ENCODE results near the gene DMRTC2. TPM values are rescaled to one million over a fixed set of nuclear protein-coding genes. Genes with fewer than 3 reads are reported as not detected.

DMRTC2 gene
- total RNA-seq, 4 donors from 2014 or later: not detected

DNA sequence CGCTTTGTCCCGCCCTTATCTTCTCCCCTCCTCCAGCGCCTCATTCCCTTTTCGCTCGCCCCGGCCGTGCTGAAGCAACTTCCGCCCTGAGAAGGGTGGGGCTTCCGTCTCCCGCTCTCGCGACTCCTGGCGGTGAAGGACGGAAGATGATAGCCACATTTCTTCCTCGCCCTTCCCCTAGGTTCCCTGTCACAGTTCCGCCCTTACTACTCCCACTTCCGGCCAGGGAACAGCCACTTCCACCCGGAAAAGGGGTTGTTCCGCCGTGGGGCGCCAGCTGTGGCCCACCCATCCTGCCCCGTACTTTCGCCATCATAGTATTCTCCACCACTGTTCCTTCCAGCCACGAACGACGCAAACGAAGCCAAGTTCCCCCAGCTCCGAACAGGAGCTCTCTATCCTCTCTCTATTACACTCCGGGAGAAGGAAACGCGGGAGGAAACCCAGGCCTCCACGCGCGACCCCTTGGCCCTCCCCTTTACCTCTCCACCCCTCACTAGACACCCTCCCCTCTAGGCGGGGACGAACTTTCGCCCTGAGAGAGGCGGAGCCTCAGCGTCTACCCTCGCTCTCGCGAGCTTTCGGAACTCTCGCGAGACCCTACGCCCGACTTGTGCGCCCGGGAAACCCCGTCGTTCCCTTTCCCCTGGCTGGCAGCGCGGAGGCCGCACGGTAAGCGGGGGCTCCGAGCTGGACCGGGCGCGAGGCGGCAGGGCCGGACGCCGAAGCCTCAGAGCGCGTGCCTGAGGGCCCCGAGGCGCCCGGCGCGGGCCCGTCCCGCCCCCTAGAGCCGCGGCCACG, 15.0 kb downstream of the DMRTC2 start, which contains the start of gene RPS19:
Gene RPS19, plus strand, starts transcription at position 638 of the 801 bp plus-strand sequence. CDS start 520 bp downstream, outside the sequence.
- TF ChIP-seq POLR2A (IDR thresholded peaks at IDR 0.05) (peak; percentile 61 to 79), EP300 (IDR thresholded peaks at IDR 0.05) (peak; percentile 89 to 93)
- TF ChIP-seq, protein P1, sequence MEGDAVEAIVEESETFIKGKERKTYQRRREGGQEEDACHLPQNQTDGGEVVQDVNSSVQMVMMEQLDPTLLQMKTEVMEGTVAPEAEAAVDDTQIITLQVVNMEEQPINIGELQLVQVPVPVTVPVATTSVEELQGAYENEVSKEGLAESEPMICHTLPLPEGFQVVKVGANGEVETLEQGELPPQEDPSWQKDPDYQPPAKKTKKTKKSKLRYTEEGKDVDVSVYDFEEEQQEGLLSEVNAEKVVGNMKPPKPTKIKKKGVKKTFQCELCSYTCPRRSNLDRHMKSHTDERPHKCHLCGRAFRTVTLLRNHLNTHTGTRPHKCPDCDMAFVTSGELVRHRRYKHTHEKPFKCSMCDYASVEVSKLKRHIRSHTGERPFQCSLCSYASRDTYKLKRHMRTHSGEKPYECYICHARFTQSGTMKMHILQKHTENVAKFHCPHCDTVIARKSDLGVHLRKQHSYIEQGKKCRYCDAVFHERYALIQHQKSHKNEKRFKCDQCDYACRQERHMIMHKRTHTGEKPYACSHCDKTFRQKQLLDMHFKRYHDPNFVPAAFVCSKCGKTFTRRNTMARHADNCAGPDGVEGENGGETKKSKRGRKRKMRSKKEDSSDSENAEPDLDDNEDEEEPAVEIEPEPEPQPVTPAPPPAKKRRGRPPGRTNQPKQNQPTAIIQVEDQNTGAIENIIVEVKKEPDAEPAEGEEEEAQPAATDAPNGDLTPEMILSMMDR (IDR thresholded peaks at IDR 0.05): peak; percentile 74 to 95 (median 92)
- H3K27ac ChIP-seq: peak within 1 kb of the TSS; percentile 85 to 98 (median 93)
- peaks cover 3 to 46% (median 32%) of the 10 kb centered on the region in 4 donors for H3K4me1 ChIP-seq
- WGBS, 2 donors: 0% methylated on average over 47 to 63 of the region's 76 CpGs
- H3K27me3 ChIP-seq: peaks cover 0 to 8% of the 10 kb centered on the region in 2 donors
- DNase-seq (ENCODE audit: low spot score in 2 of 2): peak; percentile 98 to 99
- H3K9me3 ChIP-seq: no peaks in the 10 kb centered on the region
- H3K36me3 ChIP-seq: peaks cover 0 to 36% (median 0%) of the 10 kb centered on the region in 3 donors
- H3K4me3 ChIP-seq: peak within 1 kb of the TSS; percentile 66 to 98 (median 94)

DNA sequence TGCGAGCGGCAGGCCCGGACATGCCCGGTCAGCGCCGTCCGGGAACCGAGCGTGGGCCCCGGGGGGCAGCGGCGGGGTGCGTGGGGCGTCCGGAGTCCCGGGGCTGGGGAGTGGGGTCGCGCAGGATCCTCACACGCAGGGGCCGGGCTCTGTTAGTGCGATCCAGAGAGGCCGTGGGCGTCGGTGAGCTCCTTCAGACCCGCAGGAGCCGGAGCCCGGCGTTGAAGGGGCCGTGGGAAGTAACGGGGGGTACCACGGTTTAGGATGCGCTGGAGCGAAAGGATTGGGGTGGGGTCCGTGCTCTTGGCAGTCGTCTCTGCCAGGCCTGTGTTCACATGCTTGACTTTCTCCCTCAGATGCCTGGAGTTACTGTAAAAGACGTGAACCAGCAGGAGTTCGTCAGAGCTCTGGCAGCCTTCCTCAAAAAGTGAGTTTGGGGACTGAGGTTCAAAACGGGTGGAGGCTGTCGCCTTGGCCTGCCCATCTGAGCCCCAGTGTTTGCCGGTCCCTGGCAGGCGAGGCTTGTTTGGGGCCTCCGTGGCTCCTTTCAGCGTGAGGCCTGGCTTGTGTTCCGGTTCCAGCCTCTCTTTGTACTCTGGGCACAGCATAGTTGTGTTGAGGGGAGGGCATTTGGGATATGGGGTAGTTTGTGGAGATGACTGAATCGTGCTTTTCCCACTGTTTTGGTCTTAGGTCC, 15.7 kb downstream of the DMRTC2 start:
- no peak for DNase-seq (ENCODE audit: low spot score in 2 of 2)
- H3K9me3 ChIP-seq: no peaks in the 10 kb centered on the region
- peaks cover 0 to 44% (median 0%) of the 10 kb centered on the region in 3 donors for H3K36me3 ChIP-seq
- H3K27ac ChIP-seq: peak overlapping the region; percentile 85 to 98 (median 93)
- H3K4me3 ChIP-seq: peak overlapping the region; percentile 66 to 98 (median 94)
- H3K4me1 ChIP-seq: peaks cover 3 to 51% (median 32%) of the 10 kb centered on the region in 4 donors
- peaks cover 0 to under 1% of the 10 kb centered on the region in 2 donors for H3K27me3 ChIP-seq
- TF ChIP-seq, protein P1 (IDR thresholded peaks at IDR 0.05): no peak
- TF ChIP-seq EP300 (IDR thresholded peaks at IDR 0.05) (no peak), POLR2A (IDR thresholded peaks at IDR 0.05) (no peak)
- 0 to 2% methylated on average over 25 to 33 of the region's 45 CpGs for WGBS, 2 donors

DNA sequence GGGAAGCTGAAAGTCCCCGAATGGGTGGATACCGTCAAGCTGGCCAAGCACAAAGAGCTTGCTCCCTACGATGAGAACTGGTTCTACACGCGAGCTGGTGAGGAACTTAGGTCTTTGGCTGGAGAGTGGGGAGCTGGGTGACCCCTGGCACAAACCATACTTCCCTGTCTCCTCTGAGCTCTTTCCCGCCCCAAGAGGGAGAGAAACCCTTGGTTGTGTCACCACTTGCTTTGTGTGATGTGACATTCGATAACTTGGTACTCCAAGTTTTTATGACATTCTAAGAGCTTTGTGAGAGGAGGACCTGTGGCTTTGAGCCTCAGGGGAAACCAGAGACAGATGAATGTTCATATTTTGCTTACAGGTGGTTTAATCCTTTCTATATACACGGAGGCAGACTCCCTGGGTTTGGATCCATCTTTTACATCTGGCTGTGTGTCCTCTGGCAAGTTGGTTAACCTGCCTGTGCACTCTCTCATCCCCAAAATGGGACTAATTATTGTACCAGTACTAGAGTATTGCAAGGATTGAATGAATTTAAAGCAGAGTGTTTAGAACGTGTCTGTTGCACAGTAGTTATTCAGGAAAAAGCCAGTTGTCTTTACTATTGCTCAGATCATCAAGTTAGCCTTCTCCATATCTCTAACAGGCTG, 16.4 kb downstream of the DMRTC2 start:
- Histone ChIP-seq H3K4me3 (peak overlapping the region; percentile 66 to 98 (median 94)), H3K27ac (peak overlapping the region; percentile 85 to 98 (median 93)), H3K27me3 (no peaks in the 10 kb centered on the region), H3K36me3 (peaks cover 0 to 48% (median 0%) of the 10 kb centered on the region in 3 donors), H3K4me1 (peaks cover 3 to 55% (median 32%) of the 10 kb centered on the region in 4 donors), H3K9me3 (no peaks in the 10 kb centered on the region)
- no peak for TF ChIP-seq POLR2A (IDR thresholded peaks at IDR 0.05)
- TF ChIP-seq EP300 (IDR thresholded peaks at IDR 0.05): no peak
- TF ChIP-seq, protein P1 (IDR thresholded peaks at IDR 0.05): no peak
- no peak for DNase-seq (ENCODE audit: low spot score in 2 of 2)
- 32 to 39% methylated on average over 9 of the region's 9 CpGs for WGBS, 2 donors

DNA sequence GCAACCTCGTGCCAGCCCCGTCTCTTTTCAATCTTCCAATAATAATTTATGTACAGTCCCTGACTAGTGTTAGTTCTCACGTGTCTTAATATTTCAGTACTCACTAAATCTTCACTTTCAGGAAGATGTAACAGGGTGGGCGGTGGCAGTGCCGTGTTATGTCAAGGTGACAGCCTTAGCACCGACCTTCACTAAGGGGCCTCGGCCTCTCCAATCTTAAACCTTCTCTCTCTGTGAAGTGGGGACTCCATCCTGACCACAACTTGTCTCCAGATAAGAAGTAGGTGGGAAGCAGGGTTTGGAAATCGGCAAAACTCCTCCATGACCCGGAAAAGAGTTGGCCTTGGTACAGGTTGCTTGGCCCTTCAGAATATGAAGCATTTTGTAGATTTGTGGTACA, 17.0 kb downstream of the DMRTC2 start:
- no peak overlapping the region for H3K27ac ChIP-seq
- peak overlapping the region in 1 of 4 donors; percentile 5 for H3K4me3 ChIP-seq
- H3K27me3 ChIP-seq: no peaks in the 10 kb centered on the region
- H3K9me3 ChIP-seq: no peaks in the 10 kb centered on the region
- H3K4me1 ChIP-seq: peaks cover 3 to 61% (median 32%) of the 10 kb centered on the region in 4 donors
- H3K36me3 ChIP-seq: peaks cover 0 to 54% (median 0%) of the 10 kb centered on the region in 3 donors
- TF ChIP-seq EP300 (IDR thresholded peaks at IDR 0.05) (no peak), POLR2A (IDR thresholded peaks at IDR 0.05) (no peak)
- TF ChIP-seq, protein P1 (IDR thresholded peaks at IDR 0.05): no peak
- DNase-seq (ENCODE audit: low spot score in 2 of 2): no peak
- WGBS, 2 donors: 77 to 90% methylated on average over 9 of the region's 9 CpGs

Data from tibial nerve (tissue), 4 donors.